Lower leg skin (tissue), 4 donors: ENCODE data around the gene ARHGEF12. TPM values are rescaled to one million over a fixed set of nuclear protein-coding genes. Genes with fewer than 3 reads are reported as not detected.

Source experiments
- DNase-seq, 2 donors: peaks; one replicate each; pipeline ENCODE4 v3.0.0-alpha.2; 2019; ENCODE audit warnings: low spot score in 2 of 2
- H3K4me3 ChIP-seq: fragments of 200-600 bp; sonication (generic); 2 replicates; pipeline ENCODE4 v1.5.1; 2017; ENCODE audit warnings: mild to moderate bottlenecking, low read depth; ENCODE audit not compliant: poor library complexity, severe bottlenecking
- CTCF ChIP-seq, 3 donors: fragments of 450-650 bp; IDR thresholded peaks; one replicate each; pipeline ENCODE4 v1.5.1; 2016; ENCODE audit warnings: antibody characterized with exemption in 3 of 3, mild to moderate bottlenecking in 3 of 3, moderate library complexity in 2 of 3
- POLR2A ChIP-seq, 2 donors: fragments of 450-650 bp; IDR thresholded peaks; one replicate each; pipeline ENCODE4 v1.6.1; 2016 to 2017; ENCODE audit warnings: antibody characterized with exemption in 2 of 2, mild to moderate bottlenecking in 1 of 2, moderate library complexity in 1 of 2
- WGBS, 2 donors: methylation state at CpG; one replicate each; pipeline ENCODE4 v1.1.5; 2018; 5-methylcytosine and 5-hydroxymethylcytosine counted together
- intact Hi-C: fragments of 100-400 bp; cut with DNase I; formaldehyde crosslinking; loops from one replicate; pipeline ENCODE4 v1.15.0; 2023; ENCODE audit warnings: low total_unique reads
- total RNA-seq, 4 donors: library from RNA; depleted of rRNA; stranded (reverse); fragments of >200 nt; gene quantifications; one replicate each; pipeline ENCODE4 v1.1.0, GENCODE V29; 2016

The ARHGEF12 gene
- total RNA-seq, 4 donors from 2014 or later = 124 to 153 (median 132) TPM

GRCh38 chr11:120372296-120372695, 36.1 kb downstream of the ARHGEF12 start:
- DNase-seq = no peak
- no peak overlapping the region for H3K4me3 ChIP-seq
- TF ChIP-seq POLR2A (IDR thresholded peaks at IDR 0.05) = no peak
- TF ChIP-seq CTCF (IDR thresholded peaks at IDR 0.05) = no peak
- intact Hi-C loops = no loop called here

DNA sequence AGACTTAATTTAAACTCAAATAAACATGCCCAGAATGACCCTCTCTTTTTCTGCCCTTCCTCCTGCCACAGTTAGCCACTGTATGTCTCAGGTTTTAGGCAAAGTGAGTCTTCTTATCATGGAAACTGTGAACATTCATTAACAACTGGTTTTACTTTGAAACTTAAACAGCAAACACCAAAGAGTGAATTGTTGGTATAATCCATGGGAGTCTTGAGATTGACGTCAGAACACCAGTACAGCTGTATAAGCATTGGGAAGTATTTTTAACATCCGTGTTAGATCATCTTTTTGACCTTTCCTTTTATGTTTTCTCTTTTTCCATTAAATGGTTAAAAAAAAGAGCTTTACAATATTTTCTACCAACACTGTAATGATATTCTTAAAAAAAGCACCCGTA, 38.9 kb downstream of the ARHGEF12 start:
- DNase-seq = no peak
- WGBS, 2 donors = 64 to 75% methylated on average over 3 of the region's 3 CpGs
- no peak overlapping the region for H3K4me3 ChIP-seq
- intact Hi-C loops = no loop called here
- TF ChIP-seq POLR2A (IDR thresholded peaks at IDR 0.05) (no peak), CTCF (IDR thresholded peaks at IDR 0.05) (no peak)

DNA sequence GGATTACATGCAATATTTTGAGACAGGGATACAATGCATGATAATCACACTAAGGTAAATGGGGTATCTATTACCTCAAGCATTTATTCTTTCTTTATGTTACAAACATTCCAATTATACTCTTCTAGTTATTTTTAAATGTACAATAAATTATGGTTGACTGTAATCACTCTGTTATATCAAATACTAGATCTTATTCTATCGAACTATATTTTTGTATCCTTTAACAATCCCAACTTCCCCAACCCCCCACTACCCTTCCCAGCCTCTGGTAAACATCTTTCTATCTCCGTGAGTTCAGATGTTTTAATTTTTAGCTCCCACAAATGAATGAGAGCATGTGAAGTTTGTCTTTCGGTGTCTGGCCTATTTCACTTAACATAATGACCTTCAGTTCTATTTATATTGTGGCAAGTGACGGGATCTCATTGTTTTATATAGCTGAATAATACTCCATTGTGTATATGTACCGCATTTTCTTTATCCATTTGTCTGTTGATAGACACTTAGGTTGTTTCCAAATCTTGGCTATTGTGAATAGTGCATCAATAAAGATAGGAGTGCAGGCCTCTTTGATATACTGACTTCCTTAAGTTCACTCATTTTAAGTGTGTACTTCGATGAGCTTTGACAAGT, 40.5 kb downstream of the ARHGEF12 start:
- intact Hi-C loops = no loop called here
- no peak for DNase-seq
- TF ChIP-seq POLR2A (IDR thresholded peaks at IDR 0.05) (no peak), CTCF (IDR thresholded peaks at IDR 0.05) (no peak)
- WGBS, 2 donors = 81 to 88% methylated on average over 6 of the region's 6 CpGs
- no peak overlapping the region for H3K4me3 ChIP-seq

DNA sequence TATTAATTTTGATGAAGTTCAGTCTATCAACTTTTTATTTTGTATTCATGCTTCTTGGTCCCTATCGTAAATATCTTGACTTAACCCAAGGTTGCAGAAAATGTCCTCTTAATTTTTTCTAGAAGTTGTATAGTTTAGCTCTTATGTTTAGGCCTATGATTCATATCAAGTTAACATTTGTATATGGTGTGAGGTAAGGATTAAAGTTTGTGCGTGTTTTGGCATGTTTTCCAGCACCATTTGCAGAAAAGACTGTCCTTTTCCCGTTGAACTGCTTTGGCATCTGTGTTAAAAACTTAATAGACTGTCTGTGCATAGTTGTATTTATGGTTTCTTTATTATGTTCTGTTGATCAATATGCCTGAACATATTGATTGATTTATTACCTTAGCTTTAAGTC, 42.3 kb downstream of the ARHGEF12 start:
- H3K4me3 ChIP-seq = no peak overlapping the region
- DNase-seq = no peak
- WGBS, 2 donors = 70 to 87% methylated on average over 3 of the region's 3 CpGs
- intact Hi-C loops = no loop called here
- TF ChIP-seq CTCF (IDR thresholded peaks at IDR 0.05) = no peak
- TF ChIP-seq POLR2A (IDR thresholded peaks at IDR 0.05) = no peak

- no peak overlapping the region for H3K4me3 ChIP-seq
- TF ChIP-seq CTCF (IDR thresholded peaks at IDR 0.05) (no peak), POLR2A (IDR thresholded peaks at IDR 0.05) (no peak)
- no peak for DNase-seq
- 81 to 82% methylated on average over 7 of the region's 7 CpGs for WGBS, 2 donors
- intact Hi-C loops = no loop called here
Measured at GRCh38 chr11:120381401-120381800, 45.2 kb downstream of the ARHGEF12 start.

- no peak overlapping the region for H3K4me3 ChIP-seq
- intact Hi-C loops = no loop called here
- DNase-seq = no peak
- WGBS, 2 donors = 70 to 73% methylated on average over 4 of the region's 4 CpGs
- TF ChIP-seq CTCF (IDR thresholded peaks at IDR 0.05) (no peak), POLR2A (IDR thresholded peaks at IDR 0.05) (no peak)
Measured at GRCh38 chr11:120383518-120384155, 47.4 kb downstream of the ARHGEF12 start.
